T-cell (primary cell): ENCODE measurements around the gene KSR2. TPM values are rescaled to one million over a fixed set of nuclear protein-coding genes. Genes with fewer than 3 reads are reported as not detected.

Source experiments
- ATAC-seq, 4 experiments: fragments of 200-7000 bp in 3 of 4; fragments of 150-1000 bp in 1 of 4; cut with Tn5 transposase; replicated peaks in 1 of 4; 1 replicate in 3 of 4; 2 replicates in 1 of 4; pipeline ENCODE4 v1.10.0; 2021; ENCODE audit warnings: moderate library complexity in 3 of 4, mild to moderate bottlenecking in 2 of 4, moderate number of reproducible peaks in 1 of 4
- CTCF ChIA-PET, 2 donors: fragments of 300-600 bp; sonication (Branson Sonifier 250); formaldehyde crosslinking; loops; one replicate each; lab custom pipeline; 2022; ENCODE audit warnings: antibody characterized with exemption in 2 of 2; lab: Charles Lee
- POLR2A ChIA-PET, 2 donors: fragments of 300-600 bp; sonication (Branson Sonifier 250); formaldehyde crosslinking; loops; one replicate each; lab custom pipeline; 2022; ENCODE audit warnings: antibody characterized with exemption in 2 of 2; lab: Charles Lee
- DNase-seq, 35 experiments: peaks; one replicate each; pipeline versions ENCODE4 v3.0.0 to v3.0.0-alpha.2; 2013 to 2023
- H3K27ac ChIP-seq: one replicate; pipeline ENCODE4 v1.5.1; 2013; ENCODE audit warnings: low read length
- H3K27me3 ChIP-seq, 2 experiments: replicated peaks in 1 of 2; 1 replicate in 1 of 2; 2 replicates in 1 of 2; pipeline versions ENCODE4 v1.6.1 to v1.7.0; 2013; ENCODE audit warnings: low read length in 1 of 2, mixed read lengths in 1 of 2; ENCODE audit not compliant: control insufficient read depth in 2 of 2, insufficient read depth in 2 of 2; ENCODE audit errors: extremely low read depth in 1 of 2
- H3K36me3 ChIP-seq, 2 donors: 1 replicate in 1 of 2; 2 replicates in 1 of 2; pipeline versions ENCODE4 v1.6.1 to v1.7.0; 2013; ENCODE audit warnings: low read length in 1 of 2; ENCODE audit not compliant: control insufficient read depth in 2 of 2, insufficient read depth in 1 of 2; ENCODE audit errors: extremely low read depth in 1 of 2
- H3K4me1 ChIP-seq, 2 experiments: 1 replicate in 1 of 2; 2 replicates in 1 of 2; pipeline versions ENCODE4 v1.6.1 to v1.7.0; 2013; ENCODE audit warnings: low read length in 2 of 2, mixed read lengths in 1 of 2; ENCODE audit not compliant: insufficient read depth in 2 of 2, control insufficient read depth in 1 of 2; ENCODE audit errors: extremely low read depth in 1 of 2
- H3K4me3 ChIP-seq, 2 donors: 1 replicate in 1 of 2; 2 replicates in 1 of 2; pipeline versions ENCODE4 v1.5.1 to v1.7.0; 2013; ENCODE audit warnings: mild to moderate bottlenecking in 2 of 2, low read length in 1 of 2, moderate library complexity in 1 of 2; ENCODE audit not compliant: control insufficient read depth in 1 of 2; ENCODE audit errors: extremely low read depth in 1 of 2
- H3K9me3 ChIP-seq: 2 replicates; pipeline ENCODE4 v1.7.0; 2013
- H3K27ac Mint-ChIP-seq, 2 donors: one replicate each; pipeline ENCODE4 v1.8.0; 2020 to 2021; ENCODE audit warnings: mild to moderate bottlenecking in 2 of 2, mixed read lengths in 2 of 2
- H3K27me3 Mint-ChIP-seq, 2 donors: one replicate each; pipeline ENCODE4 v1.8.0; 2021 to 2022; ENCODE audit warnings: mixed read lengths in 2 of 2
- H3K36me3 Mint-ChIP-seq: one replicate; pipeline ENCODE4 v1.8.0; 2021; ENCODE audit warnings: mixed read lengths
- H3K4me1 Mint-ChIP-seq, 3 donors: one replicate each; pipeline ENCODE4 v1.8.0; 2020 to 2022; ENCODE audit warnings: mixed read lengths in 3 of 3, mild to moderate bottlenecking in 1 of 3
- H3K4me3 Mint-ChIP-seq, 3 donors: one replicate each; pipeline ENCODE4 v1.8.0; 2020 to 2022; ENCODE audit warnings: mild to moderate bottlenecking in 3 of 3, mixed read lengths in 3 of 3, moderate library complexity in 3 of 3
- H3K9me3 Mint-ChIP-seq, 3 donors: one replicate each; pipeline ENCODE4 v1.8.0; 2020 to 2022; ENCODE audit warnings: mixed read lengths in 3 of 3
- WGBS: methylation state at CpG from one replicate; pipeline ENCODE4 v1.1.5; 2013; ENCODE audit warnings: missing lambda C conversion rate; ENCODE audit not compliant: insufficient coverage; 5-methylcytosine and 5-hydroxymethylcytosine counted together
- total RNA-seq, 35 experiments: library from RNA in 6 of 35; stranded (reverse) in 6 of 35; fragments of 120-200 nt in 1 of 35; gene quantifications; one replicate each; pipeline versions ENCODE4 v1.2.1 to v1.2.4 and lab custom pipeline; 2013 to 2026

Gene KSR2
- total RNA-seq, 5 donors from 2014 or later (not counting 1 experiment from before 2014, with no cell fraction given): 0.03 to 0.10 (median 0.06) TPM

DNA sequence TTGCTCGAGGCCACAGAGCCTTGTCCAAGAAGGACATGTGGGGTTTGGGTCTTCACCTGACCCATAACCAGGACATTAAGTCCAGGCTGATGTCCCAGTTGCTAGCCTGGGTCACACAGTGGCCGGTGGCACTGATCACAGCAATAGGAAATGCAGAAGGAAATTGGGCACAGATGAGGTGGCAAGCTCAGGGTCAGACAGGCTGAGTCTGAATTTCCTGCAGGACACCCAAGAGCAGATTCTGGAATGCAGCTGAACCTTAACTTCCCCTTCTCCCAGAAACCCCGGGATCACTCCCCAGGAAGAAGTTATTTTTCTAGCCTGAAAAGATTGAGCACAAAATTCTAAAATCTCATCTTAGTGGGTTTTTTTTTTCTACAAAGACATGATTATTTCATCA, 199.9 kb downstream of the KSR2 start:
- H3K4me1 Mint-ChIP-seq: no peaks in the 10 kb centered on the region
- Histone ChIP-seq H3K4me1 (no peaks in the 10 kb centered on the region), H3K36me3 (no peaks in the 10 kb centered on the region), H3K27ac (no peak overlapping the region), H3K27me3 (peaks cover 0 to 10% of the 10 kb centered on the region in 2 experiments), H3K9me3 (no peaks in the 10 kb centered on the region), H3K4me3 (no peak overlapping the region)
- no peak for ATAC-seq
- no peak overlapping the region for H3K27ac Mint-ChIP-seq
- no peaks in the 10 kb centered on the region for H3K36me3 Mint-ChIP-seq
- 0% methylated on average over 1 of the region's 3 CpGs for WGBS
- H3K4me3 Mint-ChIP-seq: no peak overlapping the region
- POLR2A ChIA-PET: no interaction called here
- CTCF ChIA-PET: no interaction called here
- H3K27me3 Mint-ChIP-seq: peaks cover 0 to 6% of the 10 kb centered on the region in 2 donors
- no peak for DNase-seq
- H3K9me3 Mint-ChIP-seq: peaks cover 3 to 12% (median 7%) of the 10 kb centered on the region in 3 donors

DNA sequence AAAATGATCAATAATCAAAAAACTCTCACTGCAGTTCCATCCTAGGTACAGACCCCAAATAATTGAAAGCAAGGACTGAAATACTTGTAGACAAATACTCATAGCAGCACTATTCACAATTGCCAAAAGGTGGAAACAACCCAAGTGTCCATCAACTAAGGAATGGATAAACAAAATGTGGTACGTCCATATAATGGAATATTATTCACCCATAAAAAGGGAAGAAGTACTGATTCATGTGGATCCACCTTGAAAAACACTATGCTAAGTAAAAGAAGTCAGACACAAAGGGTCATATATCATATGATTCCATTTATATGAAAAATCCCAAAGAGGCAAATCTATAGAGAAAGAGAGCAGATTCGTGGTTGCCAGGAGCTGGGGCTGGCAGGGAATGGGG, 202.8 kb downstream of the KSR2 start:
- WGBS: 60% methylated on average over 1 of the region's 2 CpGs
- no peaks in the 10 kb centered on the region for H3K9me3 ChIP-seq
- H3K27me3 ChIP-seq: peaks cover 0 to 9% of the 10 kb centered on the region in 2 experiments
- peaks cover 0 to 6% of the 10 kb centered on the region in 2 donors for H3K27me3 Mint-ChIP-seq
- CTCF ChIA-PET: no interaction called here
- H3K4me1 Mint-ChIP-seq: no peaks in the 10 kb centered on the region
- H3K27ac Mint-ChIP-seq: no peak overlapping the region
- DNase-seq: no peak
- H3K4me3 Mint-ChIP-seq: no peak overlapping the region
- POLR2A ChIA-PET: no interaction called here
- H3K36me3 Mint-ChIP-seq: no peaks in the 10 kb centered on the region
- peaks cover 3 to 12% (median 7%) of the 10 kb centered on the region in 3 donors for H3K9me3 Mint-ChIP-seq
- no peaks in the 10 kb centered on the region for H3K4me1 ChIP-seq
- no peak overlapping the region for H3K27ac ChIP-seq
- no peak overlapping the region for H3K4me3 ChIP-seq
- no peak for ATAC-seq
- no peaks in the 10 kb centered on the region for H3K36me3 ChIP-seq

DNA sequence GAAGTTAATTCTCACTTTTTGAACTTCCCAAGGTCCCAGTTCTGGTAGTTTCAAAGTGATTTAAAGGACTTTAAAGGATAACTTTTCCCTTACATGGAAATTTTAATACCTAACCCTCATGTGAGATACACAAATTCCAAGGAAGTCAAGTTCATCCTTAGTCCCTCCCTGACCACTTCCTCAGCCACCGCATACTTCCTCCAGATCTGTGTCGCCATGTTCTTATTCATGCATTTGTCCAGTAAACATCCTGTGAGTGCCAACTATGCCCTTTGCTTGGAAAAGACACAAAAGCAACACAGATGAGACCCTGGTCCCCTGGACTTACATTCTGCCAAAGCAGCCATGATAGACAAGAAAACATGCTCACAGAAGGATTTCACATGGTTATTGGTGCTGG, 206.6 kb downstream of the KSR2 start:
- Histone ChIP-seq H3K27ac (no peak overlapping the region), H3K27me3 (peaks cover 0 to 4% of the 10 kb centered on the region in 2 experiments), H3K4me1 (no peaks in the 10 kb centered on the region), H3K9me3 (no peaks in the 10 kb centered on the region), H3K4me3 (no peak overlapping the region), H3K36me3 (no peaks in the 10 kb centered on the region)
- 51% methylated on average over 2 of the region's 2 CpGs for WGBS
- DNase-seq (no peak), ATAC-seq (no peak)
- Mint-ChIP-seq H3K27me3 (peaks cover 0 to 6% of the 10 kb centered on the region in 2 donors), H3K4me3 (no peak overlapping the region), H3K4me1 (no peaks in the 10 kb centered on the region), H3K9me3 (peaks cover 5 to 15% (median 7%) of the 10 kb centered on the region in 3 donors), H3K27ac (no peak overlapping the region), H3K36me3 (no peaks in the 10 kb centered on the region)
- ChIA-PET CTCF (no interaction called here), POLR2A (no interaction called here)

DNA sequence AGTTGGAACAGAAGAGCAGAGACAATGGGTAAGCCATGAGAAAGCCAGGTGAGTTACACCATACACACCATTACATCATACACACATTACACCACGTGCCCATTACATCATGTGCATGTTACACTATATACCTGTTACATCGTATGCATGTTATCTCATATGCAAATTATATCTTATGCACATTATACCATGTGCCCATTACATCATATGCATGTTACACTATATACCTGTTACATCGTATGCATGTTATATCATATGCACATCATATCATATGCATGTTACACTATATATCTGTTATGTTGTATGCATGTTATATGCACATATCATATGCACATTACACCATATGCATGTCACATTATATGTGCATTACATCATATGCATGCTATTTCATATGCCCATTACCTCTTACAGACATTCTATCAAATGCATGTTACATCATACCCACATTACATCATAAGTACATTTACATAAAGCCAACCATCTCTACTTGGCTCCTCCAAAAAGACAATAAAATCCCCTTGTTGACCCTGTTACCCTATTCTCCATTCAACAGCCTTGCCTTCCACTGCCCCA, 207.2 kb downstream of the KSR2 start:
- Histone ChIP-seq H3K27ac (no peak overlapping the region), H3K27me3 (peaks cover 0 to 4% of the 10 kb centered on the region in 2 experiments), H3K4me3 (no peak overlapping the region), H3K4me1 (no peaks in the 10 kb centered on the region), H3K9me3 (no peaks in the 10 kb centered on the region), H3K36me3 (no peaks in the 10 kb centered on the region)
- DNase-seq (no peak), ATAC-seq (no peak)
- Mint-ChIP-seq H3K4me3 (no peak overlapping the region), H3K27ac (no peak overlapping the region), H3K9me3 (peaks cover 5 to 15% (median 7%) of the 10 kb centered on the region in 3 donors), H3K4me1 (no peaks in the 10 kb centered on the region), H3K27me3 (peaks cover 0 to 6% of the 10 kb centered on the region in 2 donors), H3K36me3 (no peaks in the 10 kb centered on the region)
- ChIA-PET POLR2A (no interaction called here), CTCF (no interaction called here)
- WGBS: 90% methylated on average over 2 of the region's 3 CpGs

DNA sequence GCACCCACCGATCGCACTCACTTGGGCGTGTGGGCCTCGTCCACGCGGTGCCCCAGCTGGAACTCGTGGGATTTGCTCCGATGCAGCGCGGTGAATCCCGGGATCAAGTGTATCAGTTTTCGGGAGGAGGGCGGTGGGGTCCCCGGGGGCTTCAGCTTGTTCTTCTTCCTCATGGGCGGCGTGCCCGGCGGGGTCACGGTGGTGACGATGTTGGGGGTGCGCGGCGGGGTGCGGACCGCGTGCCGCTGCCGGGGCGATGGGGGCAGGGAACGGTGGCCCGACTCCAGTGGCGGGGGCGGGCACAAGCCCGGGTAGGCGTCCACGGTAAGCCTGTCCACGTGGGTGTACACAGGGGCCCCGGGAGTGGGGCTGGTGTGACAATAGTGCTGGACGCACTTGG, 207.8 kb downstream of the KSR2 start:
- ChIA-PET CTCF (no interaction called here), POLR2A (no interaction called here)
- H3K36me3 Mint-ChIP-seq: no peaks in the 10 kb centered on the region
- peaks cover 0 to 4% of the 10 kb centered on the region in 2 experiments for H3K27me3 ChIP-seq
- H3K27me3 Mint-ChIP-seq: peaks cover 0 to under 1% of the 10 kb centered on the region in 2 donors
- WGBS: 93% methylated on average over 18 of the region's 39 CpGs
- H3K36me3 ChIP-seq: no peaks in the 10 kb centered on the region
- H3K4me3 ChIP-seq: no peak overlapping the region
- DNase-seq (no peak), ATAC-seq (no peak)
- no peak overlapping the region for H3K4me3 Mint-ChIP-seq
- H3K27ac ChIP-seq: no peak overlapping the region
- H3K4me1 Mint-ChIP-seq: no peaks in the 10 kb centered on the region
- H3K27ac Mint-ChIP-seq: no peak overlapping the region
- H3K9me3 Mint-ChIP-seq: peaks cover under 1 to 9% (median 2%) of the 10 kb centered on the region in 3 donors
- H3K9me3 ChIP-seq: no peaks in the 10 kb centered on the region
- H3K4me1 ChIP-seq: no peaks in the 10 kb centered on the region

DNA sequence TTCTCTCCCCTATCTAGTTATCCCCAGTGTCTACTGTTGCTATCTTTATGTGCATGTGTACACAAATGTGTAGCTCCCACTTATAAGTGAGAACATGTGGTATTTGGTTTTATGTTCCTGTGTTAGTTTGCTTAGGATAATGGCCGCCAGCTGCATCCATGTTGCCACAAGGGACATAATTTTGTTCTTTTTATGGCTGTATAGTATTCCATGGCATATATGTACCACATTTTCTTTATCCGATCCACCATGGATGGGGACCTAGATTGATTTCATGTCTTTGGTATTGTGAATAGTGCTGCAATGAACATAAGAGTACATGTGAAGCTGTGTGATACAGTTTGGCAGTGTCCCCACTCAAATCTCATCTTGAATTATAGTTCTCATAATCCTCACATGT, 218.1 kb downstream of the KSR2 start:
- Mint-ChIP-seq H3K9me3 (peaks cover 4 to 10% (median 5%) of the 10 kb centered on the region in 3 donors), H3K4me1 (no peaks in the 10 kb centered on the region), H3K27me3 (peaks cover 0 to 2% of the 10 kb centered on the region in 2 donors), H3K36me3 (no peaks in the 10 kb centered on the region), H3K27ac (no peak overlapping the region), H3K4me3 (no peak overlapping the region)
- ATAC-seq: no peak
- Histone ChIP-seq H3K36me3 (no peaks in the 10 kb centered on the region), H3K4me3 (no peak overlapping the region), H3K27me3 (no peaks in the 10 kb centered on the region), H3K27ac (no peak overlapping the region), H3K4me1 (no peaks in the 10 kb centered on the region), H3K9me3 (no peaks in the 10 kb centered on the region)
- ChIA-PET CTCF (no interaction called here), POLR2A (no interaction called here)
- DNase-seq: no peak
- WGBS: no CpG with 5 or more reads among the region's 2 CpGs
